ENCODE measurements around the gene PCBD1.

DNA sequence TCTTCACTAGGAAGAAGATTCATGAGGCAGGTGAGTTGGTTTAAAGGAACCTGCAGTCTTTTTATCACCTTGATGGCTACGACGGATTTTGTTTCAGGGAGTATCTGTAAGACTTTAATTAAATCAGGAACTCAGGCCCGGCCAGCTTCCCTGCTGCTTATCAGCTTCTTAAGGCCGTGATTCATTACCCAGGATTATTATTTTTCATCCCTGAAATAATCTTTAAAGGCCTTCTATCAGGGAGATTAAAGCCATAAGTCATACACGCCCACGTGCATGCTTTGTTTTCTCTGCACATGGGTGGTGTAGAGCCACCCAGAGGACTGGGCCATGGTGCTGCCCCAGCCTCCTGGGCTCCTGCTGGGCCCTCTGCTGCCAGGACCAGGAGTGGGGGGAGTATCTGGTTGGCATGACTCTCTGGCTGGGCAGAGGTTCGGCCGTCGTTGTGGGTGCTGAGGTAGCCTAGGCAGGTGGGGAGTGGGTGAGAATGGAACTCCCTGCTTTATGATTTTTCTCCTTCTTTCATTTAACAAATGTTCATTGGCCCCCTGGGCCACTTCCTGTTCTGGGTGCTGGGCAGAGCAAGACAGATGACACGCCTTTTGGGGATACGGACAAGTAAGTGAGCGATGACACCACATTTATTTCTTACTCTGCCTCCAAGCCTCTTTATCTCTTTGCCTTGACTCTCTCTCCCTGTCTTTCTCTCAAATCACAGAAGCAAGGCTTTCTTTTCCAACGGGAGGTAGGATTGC, 39.0 kb upstream of the PCBD1 start:
- no peak for TF ChIP-seq EZH2 (IDR thresholded peaks at IDR 0.05; ENCODE audit: borderline replicate concordance, low read length)
- TF ChIP-seq, protein P1, sequence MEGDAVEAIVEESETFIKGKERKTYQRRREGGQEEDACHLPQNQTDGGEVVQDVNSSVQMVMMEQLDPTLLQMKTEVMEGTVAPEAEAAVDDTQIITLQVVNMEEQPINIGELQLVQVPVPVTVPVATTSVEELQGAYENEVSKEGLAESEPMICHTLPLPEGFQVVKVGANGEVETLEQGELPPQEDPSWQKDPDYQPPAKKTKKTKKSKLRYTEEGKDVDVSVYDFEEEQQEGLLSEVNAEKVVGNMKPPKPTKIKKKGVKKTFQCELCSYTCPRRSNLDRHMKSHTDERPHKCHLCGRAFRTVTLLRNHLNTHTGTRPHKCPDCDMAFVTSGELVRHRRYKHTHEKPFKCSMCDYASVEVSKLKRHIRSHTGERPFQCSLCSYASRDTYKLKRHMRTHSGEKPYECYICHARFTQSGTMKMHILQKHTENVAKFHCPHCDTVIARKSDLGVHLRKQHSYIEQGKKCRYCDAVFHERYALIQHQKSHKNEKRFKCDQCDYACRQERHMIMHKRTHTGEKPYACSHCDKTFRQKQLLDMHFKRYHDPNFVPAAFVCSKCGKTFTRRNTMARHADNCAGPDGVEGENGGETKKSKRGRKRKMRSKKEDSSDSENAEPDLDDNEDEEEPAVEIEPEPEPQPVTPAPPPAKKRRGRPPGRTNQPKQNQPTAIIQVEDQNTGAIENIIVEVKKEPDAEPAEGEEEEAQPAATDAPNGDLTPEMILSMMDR (conservative IDR thresholded peaks at IDR 0.05 in 1 of 2, IDR thresholded peaks at IDR 0.05 in 1 of 2; ENCODE audit: extremely low read depth in 1 of 2, insufficient read depth in 1 of 2, low read depth in 1 of 2, low read length in 2 of 2) = no peak
